Smooth muscle cell (in vitro differentiated cells): ENCODE data around the gene SERF2. TPM values are rescaled to one million over a fixed set of nuclear protein-coding genes. Genes with fewer than 3 reads are reported as not detected.
"Not testable (repeated sequence)": the region's sequence is repeated elsewhere in the genome, so short reads cannot be mapped to it uniquely, and the experiment has no call there.

Source experiments
- DNase-seq: peaks from one replicate; lab custom pipeline; 2025; ENCODE audit not compliant: unreplicated experiment; lab: John Stamatoyannopoulos, UW
- H2AFZ ChIP-seq: fragments of 200-600 bp; sonication (generic); 2 replicates; pipeline ENCODE4 v1.6.0; 2016; ENCODE audit warnings: antibody characterized with exemption, low read depth, mild to moderate bottlenecking
- H3F3A ChIP-seq: fragments of 200-600 bp; sonication (generic); 2 replicates; pipeline ENCODE4 v1.6.0; 2017; ENCODE audit warnings: antibody characterized with exemption, low read depth
- H3K27ac ChIP-seq: fragments of 200-600 bp; sonication (generic); 2 replicates; pipeline ENCODE4 v1.5.1; 2016; ENCODE audit warnings: low read depth, mild to moderate bottlenecking
- H3K27me3 ChIP-seq: fragments of 200-600 bp; sonication (generic); 2 replicates; pipeline ENCODE4 v1.6.1; 2016; ENCODE audit warnings: low read depth, mild to moderate bottlenecking
- H3K36me3 ChIP-seq: fragments of 200-600 bp; sonication (generic); 2 replicates; pipeline ENCODE4 v1.5.1; 2016; ENCODE audit warnings: low read depth
- H3K4me1 ChIP-seq: fragments of 200-600 bp; sonication (generic); 2 replicates; pipeline ENCODE4 v1.5.1; 2016; ENCODE audit warnings: low read depth
- H3K4me2 ChIP-seq: fragments of 200-600 bp; sonication (generic); 2 replicates; pipeline ENCODE4 v1.6.0; 2016; ENCODE audit warnings: mild to moderate bottlenecking
- H3K4me3 ChIP-seq: fragments of 200-600 bp; sonication (generic); 2 replicates; pipeline ENCODE4 v1.5.1; 2016; ENCODE audit warnings: mild to moderate bottlenecking
- H3K79me2 ChIP-seq: fragments of 200-600 bp; sonication (generic); 2 replicates; pipeline ENCODE4 v1.6.0; 2016; ENCODE audit warnings: low read depth, mild to moderate bottlenecking
- H3K9ac ChIP-seq: fragments of 200-600 bp; sonication (generic); 2 replicates; pipeline ENCODE4 v1.6.0; 2016; ENCODE audit warnings: low read depth
- H3K9me3 ChIP-seq: fragments of 200-600 bp; sonication (generic); replicated peaks from 2 replicates; pipeline ENCODE4 v1.5.1; 2016; ENCODE audit warnings: low read depth
- H4K20me1 ChIP-seq: fragments of 200-600 bp; sonication (generic); 2 replicates; pipeline ENCODE4 v1.6.0; 2016; ENCODE audit warnings: low read depth
- WGBS: methylation state at CpG from one replicate; pipeline ENCODE4 v1.1.7; 2016; ENCODE audit warnings: low lambda C conversion rate; 5-methylcytosine and 5-hydroxymethylcytosine counted together
- polyA plus RNA-seq: library from polyadenylated mRNA; unstranded; fragments of >200 nt; fragmentation: Nextera tagmentation; extraction: Ambion mirVana; gene quantifications from 2 replicates; pipeline ENCODE4 v1.2.1, GENCODE V29; 2016
- total RNA-seq: library from RNA; depleted of rRNA; stranded (reverse); fragments of >200 nt; gene quantifications from 2 replicates; pipeline ENCODE4 v1.2.3, GENCODE V29; 2014
- TF ChIP-seq, protein P1 (sequence below): fragments of 200-600 bp; sonication (generic); IDR thresholded peaks from 2 replicates; pipeline ENCODE4 v1.5.1; 2017; ENCODE audit warnings: borderline replicate concordance, mild to moderate bottlenecking, antibody characterized with exemption; ENCODE audit not compliant: insufficient read depth, poor library complexity, severe bottlenecking

Gene SERF2
- total and polyA plus RNA-seq, 2 experiments from 2014 or later, result 1,247 to 2,420 TPM

DNA sequence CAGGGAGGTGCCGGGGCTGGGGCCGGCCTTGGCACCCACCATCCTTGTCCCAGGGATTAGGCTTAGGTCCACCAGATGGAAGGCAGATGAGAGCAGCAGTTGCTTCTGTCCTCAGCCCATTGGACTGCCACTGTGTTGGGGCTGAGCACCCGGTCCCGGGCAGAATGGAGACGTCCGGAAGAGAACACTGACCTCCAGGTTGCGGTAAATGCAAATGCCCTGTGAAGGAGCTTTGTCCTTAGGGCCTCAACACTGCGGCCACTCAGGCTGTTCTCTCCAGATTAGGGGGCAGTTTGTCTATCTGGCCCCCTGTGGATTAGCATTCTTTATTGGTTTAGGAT, 7.8 kb downstream of the SERF2 start, which contains the start of gene SERINC4:
TSS of gene SERINC4 (minus strand) at position 276 of the 341 bp plus-strand sequence. CDS start at position 42, 234 bp downstream.
- H3K4me1 ChIP-seq, result peaks cover 21% of the 10 kb centered on the region
- H3K27me3 ChIP-seq, result no peaks in the 10 kb centered on the region
- peak within 1 kb of the TSS; percentile 92 for H3K4me2 ChIP-seq
- no peak for DNase-seq
- H3K9me3 ChIP-seq, result no peaks in the 10 kb centered on the region
- WGBS, result 97% methylated on average over 8 of the region's 8 CpGs
- peaks cover 55% of the 10 kb centered on the region for H3F3A ChIP-seq
- peak within 1 kb of the TSS; percentile 43 for H3K27ac ChIP-seq
- H2AFZ ChIP-seq, result no peak within 1 kb of the TSS
- peaks cover 7% of the 10 kb centered on the region for H3K36me3 ChIP-seq
- TF ChIP-seq, protein P1, sequence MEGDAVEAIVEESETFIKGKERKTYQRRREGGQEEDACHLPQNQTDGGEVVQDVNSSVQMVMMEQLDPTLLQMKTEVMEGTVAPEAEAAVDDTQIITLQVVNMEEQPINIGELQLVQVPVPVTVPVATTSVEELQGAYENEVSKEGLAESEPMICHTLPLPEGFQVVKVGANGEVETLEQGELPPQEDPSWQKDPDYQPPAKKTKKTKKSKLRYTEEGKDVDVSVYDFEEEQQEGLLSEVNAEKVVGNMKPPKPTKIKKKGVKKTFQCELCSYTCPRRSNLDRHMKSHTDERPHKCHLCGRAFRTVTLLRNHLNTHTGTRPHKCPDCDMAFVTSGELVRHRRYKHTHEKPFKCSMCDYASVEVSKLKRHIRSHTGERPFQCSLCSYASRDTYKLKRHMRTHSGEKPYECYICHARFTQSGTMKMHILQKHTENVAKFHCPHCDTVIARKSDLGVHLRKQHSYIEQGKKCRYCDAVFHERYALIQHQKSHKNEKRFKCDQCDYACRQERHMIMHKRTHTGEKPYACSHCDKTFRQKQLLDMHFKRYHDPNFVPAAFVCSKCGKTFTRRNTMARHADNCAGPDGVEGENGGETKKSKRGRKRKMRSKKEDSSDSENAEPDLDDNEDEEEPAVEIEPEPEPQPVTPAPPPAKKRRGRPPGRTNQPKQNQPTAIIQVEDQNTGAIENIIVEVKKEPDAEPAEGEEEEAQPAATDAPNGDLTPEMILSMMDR, result no peak
- peaks cover 35% of the 10 kb centered on the region for H4K20me1 ChIP-seq
- H3K79me2 ChIP-seq, result peaks cover 27% of the 10 kb centered on the region
- H3K4me3 ChIP-seq, result peak within 1 kb of the TSS; percentile 88
- peak within 1 kb of the TSS; percentile 86 for H3K9ac ChIP-seq

DNA sequence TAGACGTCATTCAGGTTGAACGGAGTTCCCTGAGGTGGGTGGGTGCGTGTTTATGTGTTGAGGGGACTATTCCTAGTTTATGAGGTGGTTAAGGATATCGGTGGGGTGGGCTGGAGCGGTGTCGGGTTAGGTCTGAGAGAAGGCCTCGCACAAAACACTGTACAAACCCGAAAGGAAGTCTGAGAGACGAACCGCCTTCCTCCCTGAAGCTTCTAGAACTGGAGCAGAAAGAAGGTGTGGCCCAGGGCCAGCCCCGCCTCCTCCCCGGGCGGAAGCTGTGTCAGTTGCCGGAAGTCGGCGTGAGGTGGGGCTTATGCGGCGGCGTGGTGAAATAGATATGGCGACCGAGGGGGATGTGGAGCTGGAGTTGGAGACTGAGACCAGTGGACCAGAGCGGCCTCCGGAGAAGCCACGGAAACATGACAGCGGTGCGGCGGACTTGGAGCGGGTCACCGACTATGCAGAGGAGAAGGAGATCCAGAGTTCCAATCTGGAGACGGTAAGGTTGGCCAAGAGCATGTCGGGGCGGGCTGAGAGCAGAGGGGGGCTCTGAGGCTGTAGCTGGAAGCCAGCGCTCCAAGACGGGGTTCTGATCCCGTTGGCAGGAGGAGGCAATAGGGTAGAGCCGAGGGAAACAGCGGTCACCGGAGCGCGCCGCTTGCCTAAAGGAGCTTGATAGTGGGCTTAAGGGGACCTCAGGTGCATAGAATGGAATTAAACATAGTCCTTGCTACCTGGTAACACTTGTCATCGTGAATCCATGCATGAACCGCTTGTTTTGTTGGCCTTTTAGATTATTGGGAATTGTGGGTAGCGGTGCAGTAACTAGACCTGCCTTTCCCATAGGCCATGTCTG, 8.4 kb downstream of the SERF2 start, which contains the start of gene HYPK:
TSS of gene HYPK (plus strand) at position 314 of the 856 bp plus-strand sequence. CDS start at position 338, 24 bp downstream.
- H3K9me3 ChIP-seq, result no peaks in the 10 kb centered on the region
- H2AFZ ChIP-seq, result no peak within 1 kb of the TSS
- H3F3A ChIP-seq, result peaks cover 49% of the 10 kb centered on the region
- DNase-seq, result peak; percentile 62
- no peaks in the 10 kb centered on the region for H3K27me3 ChIP-seq
- peaks cover 15% of the 10 kb centered on the region for H3K4me1 ChIP-seq
- TF ChIP-seq, protein P1, result no peak
- peak within 1 kb of the TSS; percentile 88 for H3K4me3 ChIP-seq
- H3K9ac ChIP-seq, result peak within 1 kb of the TSS; percentile 86
- WGBS, result 8% methylated on average over 42 of the region's 44 CpGs
- H3K36me3 ChIP-seq, result peaks cover 7% of the 10 kb centered on the region
- peak within 1 kb of the TSS; percentile 43 for H3K27ac ChIP-seq
- H4K20me1 ChIP-seq, result peaks cover 29% of the 10 kb centered on the region
- H3K4me2 ChIP-seq, result peak within 1 kb of the TSS; percentile 92
- H3K79me2 ChIP-seq, result peaks cover 21% of the 10 kb centered on the region

DNA sequence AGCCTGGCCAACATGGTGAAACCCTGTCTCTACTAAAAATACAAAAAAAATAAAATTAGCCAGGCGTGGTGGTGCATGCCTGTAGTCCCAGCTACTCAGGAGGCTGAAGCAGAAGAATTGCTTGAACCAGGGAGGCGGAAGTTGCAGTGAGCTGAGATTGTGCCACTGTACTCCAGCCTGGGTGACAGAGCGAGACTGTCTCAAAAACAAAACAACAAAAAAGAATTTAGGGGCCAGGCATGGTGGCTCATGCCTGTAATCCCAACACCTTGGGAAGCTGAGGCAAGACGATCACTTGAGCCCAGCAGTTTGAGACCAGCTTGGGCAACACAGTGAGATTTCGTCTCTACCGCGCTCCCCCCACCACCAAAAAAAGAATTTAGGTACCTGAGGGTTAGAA, 10.6 kb downstream of the SERF2 start:
- H3K9ac ChIP-seq, H3K27me3 ChIP-seq, H3K4me3 ChIP-seq, H3K4me2 ChIP-seq, H2AFZ ChIP-seq, H3K27ac ChIP-seq, H4K20me1 ChIP-seq, H3K9me3 ChIP-seq, DNase-seq: not testable (repeated sequence)
- Histone ChIP-seq H3K4me1 (peaks cover 15% of the 10 kb centered on the region), H3F3A (peaks cover 37% of the 10 kb centered on the region), H3K79me2 (peaks cover 17% of the 10 kb centered on the region), H3K36me3 (peaks cover 11% of the 10 kb centered on the region)
- 98% methylated on average over 7 of the region's 7 CpGs for WGBS

DNA sequence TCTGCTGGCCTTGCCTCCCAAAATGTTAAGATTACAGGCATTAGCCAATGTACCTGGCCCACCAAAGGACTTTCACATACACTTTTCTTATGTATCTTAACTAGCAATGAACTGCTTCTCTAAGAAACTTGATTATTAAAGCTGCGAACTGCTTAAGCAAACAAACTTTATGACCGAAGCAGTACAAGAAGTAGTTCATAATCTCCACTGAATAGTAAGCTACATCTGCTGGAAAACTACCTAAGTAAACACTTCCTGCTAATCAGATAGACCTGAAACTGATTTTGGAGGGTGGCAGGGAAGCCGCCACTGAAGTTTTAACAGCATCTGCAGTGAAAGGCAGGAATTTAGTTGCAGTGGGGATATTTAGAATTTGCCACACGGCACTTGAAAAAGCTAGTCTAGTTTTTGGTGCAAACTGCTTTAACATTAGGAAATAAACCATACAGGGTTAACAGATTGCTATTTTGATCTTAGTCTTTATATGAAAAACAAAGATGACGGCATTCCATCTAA, 16.4 kb downstream of the SERF2 start:
- no peak overlapping the region for H2AFZ ChIP-seq
- H3K4me3 ChIP-seq, result no peak overlapping the region
- no peaks in the 10 kb centered on the region for H3K9me3 ChIP-seq
- H3K79me2 ChIP-seq, result no peaks in the 10 kb centered on the region
- TF ChIP-seq, protein P1, result no peak
- no peaks in the 10 kb centered on the region for H3K4me1 ChIP-seq
- no peaks in the 10 kb centered on the region for H3K27me3 ChIP-seq
- no peak overlapping the region for H3K27ac ChIP-seq
- H3F3A ChIP-seq, result peaks cover 5% of the 10 kb centered on the region
- H4K20me1 ChIP-seq, result no peaks in the 10 kb centered on the region
- peaks cover 35% of the 10 kb centered on the region for H3K36me3 ChIP-seq
- no peak overlapping the region for H3K9ac ChIP-seq
- DNase-seq, result no peak
- H3K4me2 ChIP-seq, result no peak overlapping the region
- 97% methylated on average over 5 of the region's 5 CpGs for WGBS
